ENCODE results near the gene LZTFL1. TPM values are rescaled to one million over a fixed set of nuclear protein-coding genes. Genes with fewer than 3 reads are reported as not detected.

Gene LZTFL1
- total RNA-seq, 2 donors from 2014 or later = 4.9 to 8.8 TPM

DNA sequence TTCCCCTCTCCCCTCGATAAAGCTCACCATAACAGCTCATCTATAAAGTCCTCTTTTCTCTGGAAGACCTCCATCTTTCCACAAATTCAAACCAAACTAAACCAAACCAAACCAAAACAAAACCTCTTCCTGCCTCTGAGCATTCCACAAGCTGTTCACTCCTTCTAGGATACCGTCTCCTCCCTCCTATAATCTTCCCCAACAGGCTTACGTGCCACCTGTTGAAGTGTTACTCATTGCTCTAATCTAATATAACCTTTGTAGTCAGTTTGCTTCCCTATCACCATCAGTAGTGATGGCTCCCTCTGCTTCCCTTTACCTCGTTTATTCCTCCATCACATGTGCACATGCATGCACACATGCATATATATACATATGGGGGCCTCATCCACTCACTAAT, 31.7 kb upstream of the LZTFL1 start:
- ATAC-seq (replicated peaks in 1 of 2) (no peak), DNase-seq (no peak)
- Mint-ChIP-seq H3K4me3 (no peak overlapping the region), H3K9me3 (peaks cover 4 to 5% of the 10 kb centered on the region in 2 donors), H3K27me3 (ENCODE audit: low read depth) (peaks cover 82% of the 10 kb centered on the region), H3K36me3 (ENCODE audit: insufficient read depth in 2 of 2) (peaks cover 6% of the 10 kb centered on the region in 2 donors), H3K4me1 (ENCODE audit: low read depth) (peaks cover 27% of the 10 kb centered on the region), H3K27ac (no peak overlapping the region)

DNA sequence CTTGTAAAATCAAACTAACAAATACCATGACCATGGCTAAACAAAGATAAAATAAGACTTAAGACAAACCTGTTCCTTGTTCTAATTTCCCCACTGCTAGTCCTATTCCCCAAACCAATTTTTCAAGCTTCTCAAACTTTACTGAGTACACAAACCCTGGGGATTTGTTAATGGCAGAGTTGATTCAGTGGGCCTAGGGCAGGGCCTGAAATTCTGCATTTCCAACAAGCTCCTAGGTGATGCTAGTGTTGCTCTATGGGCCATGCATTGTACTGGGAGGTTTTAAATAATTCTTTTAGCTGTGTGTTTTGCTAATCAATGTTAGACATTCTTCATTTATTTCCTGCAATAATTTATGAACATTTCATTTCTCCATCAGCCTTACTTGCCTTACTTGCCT, 31.1 kb upstream of the LZTFL1 start:
- Mint-ChIP-seq H3K27me3 (ENCODE audit: low read depth) (peaks cover 82% of the 10 kb centered on the region), H3K4me1 (ENCODE audit: low read depth) (peaks cover 32% of the 10 kb centered on the region)
- no peak for ATAC-seq (replicated peaks in 1 of 2)

DNA sequence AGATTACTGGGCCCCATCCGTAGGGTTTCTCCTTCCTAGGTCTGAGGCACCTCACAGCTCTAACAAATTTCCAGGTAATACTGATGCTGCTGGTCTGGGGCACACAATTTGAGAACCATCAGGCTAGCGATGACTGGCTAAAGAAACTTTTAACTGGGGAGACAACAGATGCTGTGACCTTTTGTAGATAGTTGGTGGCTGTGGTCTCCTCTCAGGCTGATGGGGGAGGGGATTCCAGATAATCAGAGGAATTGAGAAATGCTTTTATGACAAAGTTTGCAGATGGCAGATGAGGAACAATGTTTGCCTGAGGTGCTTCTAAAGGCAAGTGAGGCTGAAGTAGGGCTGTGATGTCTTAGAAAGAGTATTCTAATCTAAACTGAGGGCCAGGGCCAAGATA, 30.6 kb upstream of the LZTFL1 start:
- no peak overlapping the region for H3K4me3 Mint-ChIP-seq
- no peak overlapping the region for H3K27ac Mint-ChIP-seq
- peaks cover 32% of the 10 kb centered on the region for H3K4me1 Mint-ChIP-seq (ENCODE audit: low read depth)
- H3K36me3 Mint-ChIP-seq (ENCODE audit: insufficient read depth in 2 of 2) = peaks cover 6% of the 10 kb centered on the region in 2 donors
- H3K9me3 Mint-ChIP-seq = peaks cover 4 to 5% of the 10 kb centered on the region in 2 donors
- DNase-seq = no peak
- ATAC-seq (replicated peaks in 1 of 2) = no peak
- peaks cover 84% of the 10 kb centered on the region for H3K27me3 Mint-ChIP-seq (ENCODE audit: low read depth)

More for the DNA sequence above, 31.1 kb upstream of the LZTFL1 start:
- Mint-ChIP-seq H3K36me3 (ENCODE audit: insufficient read depth in 2 of 2) (peaks cover 6% of the 10 kb centered on the region in 2 donors), H3K27ac (no peak overlapping the region), H3K9me3 (peaks cover 4 to 5% of the 10 kb centered on the region in 2 donors), H3K4me3 (no peak overlapping the region)
- no peak for DNase-seq

DNA sequence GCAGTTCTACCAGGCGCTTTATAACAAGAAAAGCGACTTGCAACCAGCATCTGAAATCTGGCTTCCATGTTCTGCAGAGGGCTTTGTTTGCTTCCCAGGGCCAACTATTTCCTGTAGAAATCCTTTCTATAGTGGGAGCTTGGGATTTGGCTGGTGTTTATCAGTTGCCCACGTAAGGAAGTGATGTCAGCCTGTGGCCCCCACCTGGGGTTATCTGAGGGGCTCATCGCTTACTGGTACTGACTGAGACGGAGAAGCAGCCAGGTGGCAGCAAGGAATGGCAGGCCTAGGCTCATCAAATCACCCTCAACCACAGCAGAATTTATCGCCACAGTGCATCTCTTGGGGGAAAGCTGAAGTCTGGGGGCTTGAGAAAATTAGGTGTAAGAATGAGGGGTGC, 29.9 kb upstream of the LZTFL1 start:
- no peak for ATAC-seq (replicated peaks in 1 of 2)
- no peak for DNase-seq
- Mint-ChIP-seq H3K4me3 (no peak overlapping the region), H3K9me3 (peaks cover 4 to 5% of the 10 kb centered on the region in 2 donors), H3K4me1 (ENCODE audit: low read depth) (peaks cover 32% of the 10 kb centered on the region), H3K27ac (no peak overlapping the region), H3K27me3 (ENCODE audit: low read depth) (peaks cover 90% of the 10 kb centered on the region), H3K36me3 (ENCODE audit: insufficient read depth in 2 of 2) (peaks cover 6% of the 10 kb centered on the region in 2 donors)

DNA sequence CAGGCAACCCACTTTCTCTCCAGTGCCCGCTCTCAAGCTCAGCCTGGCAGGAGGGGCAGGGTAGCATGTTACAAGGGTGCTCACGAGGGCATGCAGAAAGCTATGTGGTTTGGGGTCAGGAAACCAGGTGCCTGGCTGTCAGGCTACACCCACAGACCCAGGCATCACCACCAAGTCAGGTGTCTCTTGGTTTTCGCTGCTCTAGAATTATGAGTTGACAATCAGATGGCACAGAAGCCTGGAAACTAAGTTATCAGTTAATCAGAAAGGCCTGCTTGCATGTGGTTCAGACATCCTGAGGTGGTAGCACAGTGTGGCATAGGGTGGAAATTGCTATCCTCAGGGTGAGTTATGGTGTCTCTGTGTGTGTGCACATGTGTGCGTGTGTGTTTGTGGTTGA, 28.2 kb upstream of the LZTFL1 start:
- peak overlapping the region in 1 of 2 donors; percentile 1 for H3K4me3 Mint-ChIP-seq
- H3K9me3 Mint-ChIP-seq = peaks cover 4 to 5% of the 10 kb centered on the region in 2 donors
- ATAC-seq (replicated peaks in 1 of 2) (peak; percentile 91 to 93), DNase-seq (peak; percentile 59 to 75)
- H3K4me1 Mint-ChIP-seq (ENCODE audit: low read depth) = peaks cover 41% of the 10 kb centered on the region
- no peak overlapping the region for H3K27ac Mint-ChIP-seq
- peaks cover 6% of the 10 kb centered on the region in 2 donors for H3K36me3 Mint-ChIP-seq (ENCODE audit: insufficient read depth in 2 of 2)
- peaks cover 90% of the 10 kb centered on the region for H3K27me3 Mint-ChIP-seq (ENCODE audit: low read depth)

DNA sequence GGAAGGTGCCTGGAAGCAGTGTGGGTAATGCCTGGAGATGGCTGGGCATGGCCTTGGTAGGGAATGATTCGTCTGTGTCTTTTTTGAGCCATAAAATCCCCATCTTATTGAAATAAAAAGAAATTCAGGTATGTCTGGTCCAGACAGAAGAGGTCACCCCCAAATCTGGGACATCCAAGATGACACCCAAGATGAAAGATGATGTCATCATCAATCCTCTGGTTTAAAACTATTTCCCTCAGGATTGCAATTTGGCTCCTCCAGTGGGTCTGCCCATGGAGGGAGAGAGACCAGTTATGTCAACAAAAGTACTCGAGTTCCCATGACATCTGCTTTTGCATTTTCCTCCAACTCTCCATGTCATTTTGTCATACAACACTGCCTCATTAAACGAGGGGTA, 27.7 kb upstream of the LZTFL1 start:
- Mint-ChIP-seq H3K9me3 (peaks cover 4 to 5% of the 10 kb centered on the region in 2 donors), H3K4me3 (peak overlapping the region in 1 of 2 donors; percentile 1), H3K27me3 (ENCODE audit: low read depth) (peaks cover 90% of the 10 kb centered on the region), H3K36me3 (ENCODE audit: insufficient read depth in 2 of 2) (peaks cover 6% of the 10 kb centered on the region in 2 donors), H3K4me1 (ENCODE audit: low read depth) (peaks cover 46% of the 10 kb centered on the region), H3K27ac (no peak overlapping the region)
- ATAC-seq (replicated peaks in 1 of 2) = no peak
- no peak for DNase-seq

DNA sequence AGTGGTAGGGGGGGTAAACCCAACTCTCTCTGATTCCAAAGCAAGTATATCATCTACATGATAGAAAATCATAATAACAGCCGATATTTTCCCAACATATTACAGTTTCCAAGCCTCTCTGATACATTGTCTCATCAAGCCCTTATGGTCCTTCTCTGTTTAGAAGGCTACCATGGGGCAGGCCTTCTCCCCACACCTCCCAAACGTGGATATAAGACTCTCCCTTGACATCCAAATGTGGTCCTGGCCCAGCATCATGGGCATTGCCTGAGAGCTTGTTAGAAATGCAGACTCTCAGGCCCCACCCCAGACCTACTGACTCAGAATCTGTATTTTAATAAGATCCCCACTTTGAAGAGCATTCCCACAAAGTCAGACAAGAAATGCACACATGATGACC, 26.7 kb upstream of the LZTFL1 start:
- no peak overlapping the region for H3K4me3 Mint-ChIP-seq
- H3K27me3 Mint-ChIP-seq (ENCODE audit: low read depth) = peaks cover 86% of the 10 kb centered on the region
- peaks cover 3 to 5% of the 10 kb centered on the region in 2 donors for H3K36me3 Mint-ChIP-seq (ENCODE audit: insufficient read depth in 2 of 2)
- ATAC-seq (replicated peaks in 1 of 2) (no peak), DNase-seq (no peak)
- peaks cover 3 to 4% of the 10 kb centered on the region in 2 donors for H3K9me3 Mint-ChIP-seq
- H3K4me1 Mint-ChIP-seq (ENCODE audit: low read depth) = peaks cover 50% of the 10 kb centered on the region
- no peak overlapping the region for H3K27ac Mint-ChIP-seq

DNA sequence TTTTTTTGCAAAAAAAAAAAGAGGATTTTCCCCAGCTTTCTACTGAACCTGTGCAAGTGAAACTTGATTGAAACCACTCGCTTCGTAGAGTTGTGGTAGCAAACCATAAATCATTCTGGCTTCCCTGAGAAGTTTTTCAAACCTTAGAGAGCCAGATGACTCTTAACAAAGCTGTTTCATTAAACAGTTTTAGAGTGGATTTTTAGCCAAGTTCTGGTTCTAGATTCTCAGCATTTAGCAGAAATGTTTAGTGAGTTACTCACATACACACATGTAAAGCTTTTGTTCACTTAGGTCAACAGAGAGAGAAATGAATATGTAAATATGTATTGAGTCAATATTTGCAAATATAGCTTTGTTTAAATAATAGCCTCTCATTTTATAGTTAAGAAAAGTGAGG, 26.3 kb upstream of the LZTFL1 start:
- ATAC-seq (replicated peaks in 1 of 2) (no peak), DNase-seq (no peak)
- peaks cover 86% of the 10 kb centered on the region for H3K27me3 Mint-ChIP-seq (ENCODE audit: low read depth)
- no peak overlapping the region for H3K4me3 Mint-ChIP-seq
- H3K27ac Mint-ChIP-seq = no peak overlapping the region
- peaks cover 53% of the 10 kb centered on the region for H3K4me1 Mint-ChIP-seq (ENCODE audit: low read depth)
- peaks cover 5 to 7% of the 10 kb centered on the region in 2 donors for H3K36me3 Mint-ChIP-seq (ENCODE audit: insufficient read depth in 2 of 2)
- H3K9me3 Mint-ChIP-seq = peaks cover 5 to 6% of the 10 kb centered on the region in 2 donors

DNA sequence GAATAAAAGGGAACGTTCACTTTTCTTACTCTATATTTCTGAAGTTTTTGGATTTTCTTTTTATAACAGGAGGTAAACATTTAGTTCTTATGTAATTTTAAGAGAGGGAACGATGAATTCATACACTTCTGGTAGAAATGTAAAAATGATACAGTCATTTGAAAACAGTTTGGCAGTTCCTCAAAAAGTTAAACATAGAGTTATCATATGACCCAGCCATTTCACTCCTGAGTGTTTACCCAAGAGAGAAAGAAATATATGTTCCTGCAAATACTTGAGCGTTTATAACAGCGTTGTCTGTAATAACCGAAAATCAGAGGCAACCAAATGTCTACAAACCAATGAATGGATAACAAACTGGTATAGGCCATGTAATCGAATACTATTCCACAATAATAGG, 23.6 kb upstream of the LZTFL1 start:
- H3K9me3 Mint-ChIP-seq = peaks cover 6 to 8% of the 10 kb centered on the region in 2 donors
- DNase-seq (no peak), ATAC-seq (replicated peaks in 1 of 2) (no peak)
- H3K27me3 Mint-ChIP-seq (ENCODE audit: low read depth) = peaks cover 82% of the 10 kb centered on the region
- H3K4me3 Mint-ChIP-seq = peak overlapping the region in 1 of 2 donors; percentile 6
- peaks cover 57% of the 10 kb centered on the region for H3K4me1 Mint-ChIP-seq (ENCODE audit: low read depth)
- H3K27ac Mint-ChIP-seq = no peak overlapping the region
- peaks cover 9 to 14% of the 10 kb centered on the region in 2 donors for H3K36me3 Mint-ChIP-seq (ENCODE audit: insufficient read depth in 2 of 2)

DNA sequence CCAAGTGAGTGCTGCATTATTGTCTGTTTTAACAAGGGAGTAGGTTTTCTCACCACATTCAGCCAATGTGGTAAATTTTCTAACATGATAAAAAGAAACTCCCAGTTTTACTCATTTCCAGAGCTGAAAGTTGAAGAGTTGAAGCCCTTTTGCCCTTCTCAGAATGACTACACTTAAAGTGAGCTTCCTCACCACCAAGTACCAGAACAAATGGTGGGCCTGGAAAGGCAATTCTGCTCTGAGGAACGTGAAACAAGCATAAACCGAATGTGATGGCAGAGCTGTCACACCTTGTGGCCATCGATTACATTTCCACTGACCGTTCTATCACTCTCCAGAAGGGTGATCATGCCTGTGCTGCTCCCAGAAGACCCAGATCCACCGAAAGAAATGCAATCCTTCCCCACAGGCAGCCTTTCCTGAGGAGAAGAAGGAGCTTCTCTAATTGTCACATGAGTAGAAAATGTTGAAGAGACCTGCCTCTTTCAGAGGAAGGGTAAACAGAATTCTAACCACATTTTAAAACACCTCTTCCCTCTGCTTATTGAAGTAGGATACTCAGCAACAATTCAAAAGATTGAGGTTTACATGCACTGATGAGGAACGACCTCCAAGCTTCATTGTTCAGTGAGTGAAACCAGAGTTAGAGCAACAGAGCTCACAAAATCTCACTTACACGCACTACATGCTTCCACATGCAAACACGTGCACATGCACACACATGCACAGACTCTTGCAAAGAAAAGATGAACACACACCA, 23.0 kb upstream of the LZTFL1 start:
- H3K27ac Mint-ChIP-seq = no peak overlapping the region
- H3K4me1 Mint-ChIP-seq (ENCODE audit: low read depth) = peaks cover 57% of the 10 kb centered on the region
- peak overlapping the region in 1 of 2 donors; percentile 6 for H3K4me3 Mint-ChIP-seq
- peaks cover 6 to 8% of the 10 kb centered on the region in 2 donors for H3K9me3 Mint-ChIP-seq
- H3K27me3 Mint-ChIP-seq (ENCODE audit: low read depth) = peaks cover 84% of the 10 kb centered on the region
- DNase-seq (peak; percentile 45), ATAC-seq (replicated peaks in 1 of 2) (peak; percentile 82 to 84)
- peaks cover 9 to 14% of the 10 kb centered on the region in 2 donors for H3K36me3 Mint-ChIP-seq (ENCODE audit: insufficient read depth in 2 of 2)

DNA sequence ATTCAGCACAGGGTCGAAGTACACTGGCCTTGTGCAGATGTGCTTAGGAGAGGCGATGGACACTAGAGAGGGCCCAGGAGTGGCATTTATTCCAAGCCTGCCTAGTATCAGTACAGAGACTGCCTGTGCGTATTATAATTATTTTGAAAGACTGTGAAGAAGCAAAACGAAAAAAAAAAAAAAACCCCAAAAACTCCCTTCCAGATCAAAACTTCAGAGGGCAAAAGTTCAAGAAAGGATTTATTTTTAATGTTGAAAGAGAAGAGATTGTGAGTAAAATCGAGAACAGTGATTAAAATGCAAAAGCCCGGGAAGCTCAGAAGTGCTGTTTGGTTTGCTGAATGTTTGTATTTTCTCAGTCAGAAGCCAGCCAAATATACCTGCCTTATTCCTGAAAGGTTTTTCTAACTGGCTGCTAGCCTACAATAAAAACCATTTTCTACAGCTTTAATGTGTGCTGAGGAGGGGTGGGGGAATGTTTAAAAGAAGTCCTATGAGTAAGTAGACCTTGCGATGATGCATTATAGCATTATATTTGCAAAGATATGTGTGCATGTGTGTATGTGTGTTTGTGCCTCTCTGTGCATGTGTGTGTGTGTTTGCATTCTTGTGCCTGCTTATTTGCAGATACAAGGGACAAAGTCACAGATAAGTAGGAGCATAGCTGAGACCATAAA, 19.3 kb upstream of the LZTFL1 start:
- H3K9me3 Mint-ChIP-seq = peaks cover 8 to 11% of the 10 kb centered on the region in 2 donors
- peak; percentile 63 to 73 for ATAC-seq (replicated peaks in 1 of 2)
- DNase-seq = no peak
- peak overlapping the region; percentile 3 to 73 for H3K4me3 Mint-ChIP-seq
- peaks cover 75% of the 10 kb centered on the region for H3K27me3 Mint-ChIP-seq (ENCODE audit: low read depth)
- H3K4me1 Mint-ChIP-seq (ENCODE audit: low read depth) = peaks cover 46% of the 10 kb centered on the region
- H3K27ac Mint-ChIP-seq = peak overlapping the region; percentile 92
- peaks cover 12 to 22% of the 10 kb centered on the region in 2 donors for H3K36me3 Mint-ChIP-seq (ENCODE audit: insufficient read depth in 2 of 2)

DNA sequence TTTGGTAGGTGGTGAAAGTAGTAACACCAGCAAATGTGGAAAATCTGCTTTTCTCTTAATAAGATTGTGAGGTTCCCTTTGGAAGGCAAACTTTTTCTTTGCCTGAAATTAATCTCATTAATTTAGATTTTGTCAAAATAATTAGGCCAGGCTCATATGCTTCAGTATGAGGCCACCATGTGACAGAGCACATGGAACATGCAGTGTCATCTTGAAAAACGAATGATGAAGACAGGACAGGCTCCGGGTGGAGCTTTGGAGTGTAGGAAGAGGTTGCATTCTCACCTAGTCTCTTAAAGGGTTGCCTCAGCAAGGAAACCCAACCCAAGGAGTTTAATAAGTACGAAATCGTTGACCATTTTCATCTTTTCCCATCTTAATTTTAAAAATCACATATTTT, 18.6 kb upstream of the LZTFL1 start:
- no peak for DNase-seq
- H3K4me3 Mint-ChIP-seq = peak overlapping the region in 1 of 2 donors; percentile 73
- peaks cover 16 to 26% of the 10 kb centered on the region in 2 donors for H3K36me3 Mint-ChIP-seq (ENCODE audit: insufficient read depth in 2 of 2)
- no peak overlapping the region for H3K27ac Mint-ChIP-seq
- H3K4me1 Mint-ChIP-seq (ENCODE audit: low read depth) = peaks cover 42% of the 10 kb centered on the region
- peaks cover 75% of the 10 kb centered on the region for H3K27me3 Mint-ChIP-seq (ENCODE audit: low read depth)
- H3K9me3 Mint-ChIP-seq = peaks cover 10 to 16% of the 10 kb centered on the region in 2 donors
- no peak for ATAC-seq (replicated peaks in 1 of 2)

DNA sequence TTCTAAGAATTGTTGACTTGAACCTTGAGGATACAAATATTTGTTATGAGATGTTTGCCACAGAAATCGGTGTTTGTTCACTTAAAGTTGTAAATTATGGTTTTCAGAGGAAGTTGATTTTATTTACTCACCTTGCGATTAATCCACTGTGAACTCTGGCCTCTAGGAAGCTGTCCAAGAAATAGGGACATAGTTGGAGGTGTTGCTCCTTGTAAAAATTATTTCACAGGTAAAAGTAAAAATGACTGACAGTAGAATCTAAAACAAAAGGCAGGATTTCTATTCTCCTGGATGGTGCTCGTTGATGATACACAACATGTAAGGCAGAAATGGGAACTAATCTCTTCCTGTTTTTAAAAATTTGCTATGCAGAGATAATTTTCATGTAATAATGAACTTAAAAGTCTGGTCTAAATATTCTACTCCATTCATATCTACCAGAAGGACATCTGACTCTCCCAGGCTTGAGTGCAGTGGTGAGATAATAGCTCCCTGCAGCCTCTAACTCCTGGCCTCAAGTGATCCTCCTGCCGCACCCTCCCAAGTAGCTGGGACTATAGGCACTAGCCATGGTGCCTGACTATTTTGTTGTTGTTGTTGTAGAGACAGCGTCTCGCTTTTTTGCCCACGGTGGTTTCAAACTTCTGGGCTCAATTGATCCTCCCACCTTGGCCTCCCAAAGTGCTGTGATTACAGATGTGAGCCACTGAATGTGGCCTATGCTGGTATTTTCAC, 17.1 kb upstream of the LZTFL1 start:
- Mint-ChIP-seq H3K36me3 (ENCODE audit: insufficient read depth in 2 of 2) (peaks cover 16 to 28% of the 10 kb centered on the region in 2 donors), H3K4me3 (no peak overlapping the region), H3K4me1 (ENCODE audit: low read depth) (peaks cover 33% of the 10 kb centered on the region), H3K9me3 (peaks cover 10 to 16% of the 10 kb centered on the region in 2 donors), H3K27me3 (ENCODE audit: low read depth) (peaks cover 79% of the 10 kb centered on the region), H3K27ac (no peak overlapping the region)
- DNase-seq (no peak), ATAC-seq (replicated peaks in 1 of 2) (no peak)

All from activated T-cell treated with anti-CD3 and anti-CD28 coated beads, Interleukin-2, amount 50 U/mL, for 72 hours (primary cell).